ENCODE data around the gene SSBP3.
A peak's percentile ranks its signal among the peaks of the same experiment; 100 is the strongest.

Gene SSBP3

DNA sequence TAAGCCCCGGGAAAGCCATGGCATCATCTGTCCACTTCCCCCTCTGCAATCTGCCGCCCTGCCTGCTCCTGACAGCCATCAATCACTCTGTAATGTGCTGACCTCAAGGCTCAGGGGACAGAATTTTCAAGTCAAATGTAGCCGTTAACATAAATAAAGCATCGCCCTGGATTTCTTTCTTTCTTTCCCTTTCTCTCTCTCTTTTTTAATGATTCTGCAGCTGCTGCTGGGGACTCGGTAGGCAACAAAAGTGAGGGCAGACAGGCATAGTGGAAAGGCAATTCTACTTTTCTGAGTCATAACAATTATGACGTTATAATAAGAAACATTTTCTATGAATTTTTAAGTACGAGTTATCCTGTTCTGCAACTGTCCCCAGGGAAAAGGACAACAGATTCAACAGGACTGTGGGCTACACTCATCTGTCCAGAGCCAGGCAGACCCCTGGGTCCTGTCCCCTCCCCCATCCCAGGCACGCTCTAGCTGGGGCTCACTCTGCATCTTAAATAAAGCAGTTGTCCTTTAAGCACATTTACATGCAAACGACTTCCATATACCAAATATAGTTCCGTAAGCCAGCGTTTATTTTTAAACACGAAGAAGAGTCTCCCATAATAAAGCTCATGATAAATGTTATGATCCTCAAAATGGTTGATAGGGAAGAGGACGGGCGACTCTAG lies 78.7 kb downstream of the SSBP3 start:
- H3K9ac ChIP-seq = peak overlapping the region in 9 of 11 experiments; percentile 0 to 72 (median 44); a peak in 11 of 22 replicates
- peaks cover 37 to 75% (median 62%) of the 10 kb centered on the region in 10 experiments for H3K4me1 ChIP-seq
- peaks cover 0 to 32% (median 4%) of the 10 kb centered on the region in 11 experiments; a peak in 6 of 22 replicates for H3K36me3 ChIP-seq
- peaks cover 48 to 100% (median 91%) of the 10 kb centered on the region in 11 experiments; a peak in 20 of 22 replicates for H4K20me1 ChIP-seq
- H3K27me3 ChIP-seq = no peaks in the 10 kb centered on the region
- peak overlapping the region in 9 of 11 experiments; percentile 2 to 60 (median 32); a peak in 16 of 22 replicates for H3K27ac ChIP-seq
- no peak for TF ChIP-seq Cebpa-rat (IDR thresholded peaks at IDR 0.05)
- peak overlapping the region; percentile 56 to 95 (median 80) for H3K4me2 ChIP-seq
- H3K9me3 ChIP-seq (replicated peaks in 1 of 11) = no peaks in the 10 kb centered on the region
- peak overlapping the region in 5 of 10 experiments; percentile 8 to 47 (median 28); a peak in 5 of 20 replicates for H3K4me3 ChIP-seq

DNA sequence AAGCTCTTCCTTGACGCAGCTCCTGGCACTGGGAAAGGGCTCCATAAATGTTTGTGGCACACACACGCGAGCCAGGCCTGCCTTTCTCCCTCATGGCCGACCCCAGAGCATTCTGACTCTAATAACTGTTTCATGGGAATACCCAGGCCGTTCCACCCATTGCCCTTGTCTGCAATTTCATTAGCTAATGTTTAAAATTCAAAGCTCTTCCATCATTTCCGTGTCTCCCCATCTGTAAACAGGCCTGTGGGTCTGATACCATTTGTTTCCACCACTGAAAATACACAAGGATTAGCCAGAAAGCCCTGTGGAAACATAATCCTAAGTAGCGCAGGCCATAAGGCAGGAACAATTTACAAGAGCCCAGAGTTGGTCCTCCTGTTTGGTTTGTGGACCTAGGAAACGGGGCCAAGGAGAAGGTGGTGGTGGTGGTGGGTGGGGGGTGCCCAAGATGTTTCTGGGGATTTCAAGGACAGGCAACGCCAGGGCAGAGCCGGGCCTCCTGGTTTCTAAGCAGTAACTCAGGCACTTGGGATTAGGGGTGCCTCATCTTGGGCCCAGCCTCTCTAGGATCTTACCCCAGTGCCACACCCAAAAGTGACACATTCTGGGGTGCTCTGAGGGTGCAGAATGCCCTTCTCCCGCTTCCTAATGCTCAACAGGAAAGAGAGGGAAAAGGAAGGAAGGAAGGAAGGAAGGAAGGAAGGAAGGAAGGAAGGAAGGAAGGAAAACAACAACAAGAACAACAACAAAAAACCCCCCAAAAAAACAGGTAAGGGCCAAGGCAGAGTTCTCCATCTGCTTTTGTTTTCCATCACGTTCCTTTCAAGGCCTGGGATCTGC lies 79.4 kb downstream of the SSBP3 start:
- Histone ChIP-seq H3K4me1 (peaks cover 29 to 67% (median 55%) of the 10 kb centered on the region in 10 experiments), H3K27ac (peak overlapping the region in 8 of 11 experiments; percentile 7 to 60 (median 38); a peak in 12 of 22 replicates), H3K4me2 (peak overlapping the region; percentile 56 to 95 (median 80); a peak in 21 of 22 replicates), H3K27me3 (no peaks in the 10 kb centered on the region), H3K36me3 (peaks cover 0 to 38% (median 7%) of the 10 kb centered on the region in 11 experiments; a peak in 7 of 22 replicates), H3K4me3 (peak overlapping the region in 3 of 10 experiments; percentile 8 to 47 (median 31); a peak in 3 of 20 replicates), H3K9ac (peak overlapping the region in 9 of 11 experiments; percentile 0 to 72 (median 44); a peak in 11 of 22 replicates), H3K9me3 (replicated peaks in 1 of 11) (no peaks in the 10 kb centered on the region), H4K20me1 (peaks cover 48 to 100% (median 91%) of the 10 kb centered on the region in 11 experiments; a peak in 19 of 22 replicates)
- no peak for TF ChIP-seq Cebpa-rat (IDR thresholded peaks at IDR 0.05)

DNA sequence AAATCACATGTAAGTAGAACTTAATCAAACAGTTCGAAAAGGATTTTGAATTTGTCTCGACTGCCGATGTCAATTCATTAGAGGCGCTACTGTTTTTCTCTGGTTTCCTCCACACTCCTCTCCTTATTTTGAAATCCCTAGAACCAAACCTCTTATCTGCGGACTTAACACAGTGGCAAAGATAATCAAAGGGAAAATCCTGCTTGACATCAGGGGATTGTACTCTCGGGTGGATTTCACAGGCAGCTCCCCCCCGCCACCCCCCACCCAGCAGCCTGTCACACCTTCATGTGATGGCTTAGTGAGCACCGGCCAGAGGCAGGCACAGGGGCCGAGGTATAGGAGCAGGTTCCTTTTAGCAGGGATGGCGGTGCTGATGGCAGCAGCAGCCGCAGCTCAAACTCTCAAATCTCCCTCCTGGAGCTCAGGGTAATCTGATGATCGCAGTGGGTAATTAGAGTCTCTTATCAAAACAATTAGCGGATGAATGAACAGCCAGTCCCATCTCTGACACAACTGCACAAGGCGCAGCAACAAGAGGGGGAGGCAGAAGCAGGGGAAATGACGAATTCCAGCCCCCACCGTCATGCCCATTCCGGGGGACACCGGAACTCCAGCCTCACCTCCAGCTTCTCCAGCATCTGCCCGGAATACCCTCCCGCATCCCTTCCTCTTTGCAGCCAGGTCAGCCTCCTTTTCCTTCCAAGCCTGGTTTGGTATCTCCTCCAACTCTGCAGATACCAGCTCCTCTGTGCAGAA lies 80.3 kb downstream of the SSBP3 start:
- TF ChIP-seq Cebpa-rat (IDR thresholded peaks at IDR 0.05) = no peak
- H3K4me3 ChIP-seq = no peak overlapping the region
- no peaks in the 10 kb centered on the region for H3K27me3 ChIP-seq
- peaks cover 0 to 45% (median 14%) of the 10 kb centered on the region in 11 experiments; a peak in 10 of 22 replicates for H3K36me3 ChIP-seq
- peak overlapping the region in 4 of 11 experiments; percentile 87 to 95 (median 92); a peak in 5 of 22 replicates for H3K4me2 ChIP-seq
- H3K27ac ChIP-seq = peak overlapping the region in 3 of 11 experiments; percentile 43 to 60 (median 59); a peak in 2 of 22 replicates
- H3K9me3 ChIP-seq (replicated peaks in 1 of 11) = no peaks in the 10 kb centered on the region
- no peak overlapping the region; a peak in 1 of 22 replicates for H3K9ac ChIP-seq
- H3K4me1 ChIP-seq = peaks cover 24 to 58% (median 47%) of the 10 kb centered on the region in 10 experiments
- H4K20me1 ChIP-seq = peaks cover 47 to 100% (median 91%) of the 10 kb centered on the region in 11 experiments; a peak in 19 of 22 replicates

DNA sequence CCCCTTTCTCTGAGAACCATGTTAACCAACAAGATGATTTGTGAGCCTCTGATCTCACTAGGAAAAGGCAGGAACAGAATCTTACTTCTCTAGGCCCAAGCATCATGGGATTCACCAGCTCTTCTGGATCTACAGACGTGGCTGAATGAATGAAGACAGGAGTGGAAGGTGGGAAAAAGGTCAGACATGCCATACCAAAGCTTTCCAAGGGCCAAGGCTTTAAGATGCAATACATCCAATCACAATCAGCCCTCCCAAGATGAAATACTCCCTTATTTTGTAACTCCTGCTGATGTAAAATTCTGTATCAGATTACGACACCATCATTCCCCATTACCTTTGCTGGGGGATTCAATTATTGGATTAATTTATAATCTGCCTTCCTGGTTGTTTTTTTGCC lies 80.9 kb downstream of the SSBP3 start:
- H3K4me3 ChIP-seq = no peak overlapping the region
- H3K27me3 ChIP-seq = no peaks in the 10 kb centered on the region
- H3K9ac ChIP-seq = no peak overlapping the region
- H3K4me2 ChIP-seq = no peak overlapping the region
- peaks cover 24 to 52% (median 41%) of the 10 kb centered on the region in 10 experiments for H3K4me1 ChIP-seq
- TF ChIP-seq Cebpa-rat (IDR thresholded peaks at IDR 0.05) = no peak
- peaks cover 47 to 100% (median 90%) of the 10 kb centered on the region in 11 experiments; a peak in 20 of 22 replicates for H4K20me1 ChIP-seq
- no peak overlapping the region for H3K27ac ChIP-seq
- no peaks in the 10 kb centered on the region for H3K9me3 ChIP-seq (replicated peaks in 1 of 11)
- H3K36me3 ChIP-seq = peaks cover 0 to 45% (median 16%) of the 10 kb centered on the region in 11 experiments; a peak in 10 of 22 replicates

DNA sequence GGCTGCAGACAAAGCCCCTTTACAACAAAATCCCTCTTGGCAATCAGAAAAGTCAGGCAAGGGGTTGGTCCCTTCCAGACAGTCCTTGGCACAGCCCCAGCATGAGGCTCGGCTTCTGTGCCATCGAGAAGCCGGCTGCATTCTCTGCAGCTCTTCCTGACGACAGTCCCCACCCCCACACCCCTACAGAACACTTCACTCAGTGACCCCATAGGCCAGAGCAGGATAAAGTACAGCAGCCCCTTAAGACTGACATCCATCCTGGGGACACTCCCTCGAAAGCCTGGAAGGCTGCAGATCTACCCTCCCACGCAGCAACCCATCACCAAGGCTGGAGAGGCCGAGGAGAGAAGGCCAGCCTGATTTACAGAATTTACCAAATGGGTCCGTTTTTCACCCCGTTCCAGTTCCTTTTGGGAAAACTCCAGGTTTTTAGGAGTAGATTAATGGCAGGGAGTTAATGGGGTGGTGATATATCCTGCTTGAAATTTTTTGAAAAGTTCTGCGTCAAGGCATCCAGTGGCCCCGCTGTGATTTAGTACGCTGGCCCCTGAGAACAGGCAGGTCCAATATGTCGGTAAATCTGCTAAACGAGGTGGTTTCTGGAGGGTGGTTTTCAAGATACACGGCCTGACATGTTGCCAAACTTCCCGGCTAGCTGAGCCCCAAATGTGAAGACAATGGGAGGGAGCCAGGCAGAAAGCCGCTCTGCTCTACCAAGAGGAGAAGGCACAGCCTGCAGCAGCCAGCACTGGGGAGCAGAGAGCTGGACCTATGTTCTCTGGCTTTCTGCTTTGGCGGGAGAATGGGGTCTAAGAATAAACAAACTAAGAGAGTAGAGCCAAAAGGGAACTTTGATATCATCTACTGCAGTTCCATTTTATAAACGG lies 81.7 kb downstream of the SSBP3 start:
- no peak for TF ChIP-seq Cebpa-rat (IDR thresholded peaks at IDR 0.05)
- Histone ChIP-seq H4K20me1 (peaks cover 44 to 100% (median 90%) of the 10 kb centered on the region in 11 experiments; a peak in 20 of 22 replicates), H3K9me3 (replicated peaks in 1 of 11) (no peaks in the 10 kb centered on the region), H3K27me3 (no peaks in the 10 kb centered on the region), H3K36me3 (peaks cover 0 to 52% (median 16%) of the 10 kb centered on the region in 11 experiments; a peak in 11 of 22 replicates), H3K4me3 (no peak overlapping the region), H3K9ac (no peak overlapping the region), H3K4me2 (no peak overlapping the region), H3K27ac (no peak overlapping the region), H3K4me1 (peaks cover 24 to 45% (median 33%) of the 10 kb centered on the region in 10 experiments)

DNA sequence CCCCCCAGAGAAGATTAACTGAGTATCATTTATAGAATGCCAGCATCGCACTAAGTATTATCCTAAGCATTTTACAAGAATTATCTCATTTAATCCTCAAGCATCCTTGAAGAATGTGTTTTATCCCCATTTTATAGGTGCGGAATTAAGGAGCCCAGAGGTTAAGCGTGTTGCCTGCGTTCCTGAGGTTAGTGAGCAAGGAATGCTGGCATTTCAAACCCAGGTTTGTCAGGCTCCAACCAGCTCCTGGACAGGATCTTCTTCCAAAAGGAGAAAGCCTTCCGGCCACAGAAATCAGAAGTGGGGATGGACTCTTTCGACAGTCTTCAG lies 82.3 kb downstream of the SSBP3 start:
- peaks cover 19 to 38% (median 27%) of the 10 kb centered on the region in 10 experiments for H3K4me1 ChIP-seq
- TF ChIP-seq Cebpa-rat (IDR thresholded peaks at IDR 0.05) = no peak
- no peaks in the 10 kb centered on the region for H3K9me3 ChIP-seq (replicated peaks in 1 of 11)
- no peaks in the 10 kb centered on the region for H3K27me3 ChIP-seq
- no peak overlapping the region for H3K4me2 ChIP-seq
- H3K4me3 ChIP-seq = no peak overlapping the region
- no peak overlapping the region for H3K27ac ChIP-seq
- peaks cover 0 to 58% (median 16%) of the 10 kb centered on the region in 11 experiments; a peak in 12 of 22 replicates for H3K36me3 ChIP-seq
- peaks cover 38 to 100% (median 90%) of the 10 kb centered on the region in 11 experiments; a peak in 19 of 22 replicates for H4K20me1 ChIP-seq
- H3K9ac ChIP-seq = no peak overlapping the region

DNA sequence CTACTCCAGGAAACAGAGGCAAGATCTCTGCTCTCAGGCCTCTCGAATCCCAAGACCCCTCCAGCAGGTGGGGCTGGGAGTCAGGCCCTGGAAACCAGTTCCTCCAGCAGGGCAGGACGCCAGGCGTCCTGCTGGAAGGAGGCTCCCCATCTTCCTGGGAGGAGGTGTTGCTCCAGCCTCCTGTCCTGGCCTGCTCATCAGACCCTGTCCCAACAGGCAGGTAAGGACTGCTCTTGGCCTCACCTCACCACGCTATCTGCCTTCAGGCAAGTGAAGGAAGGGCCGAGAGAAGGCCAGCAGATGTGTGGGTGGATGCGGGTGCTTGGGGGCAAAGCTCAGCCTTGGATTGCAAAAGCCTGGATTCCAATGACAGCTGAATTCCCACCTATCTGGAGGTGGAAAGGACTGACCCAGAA lies 82.9 kb downstream of the SSBP3 start:
- no peak overlapping the region for H3K9ac ChIP-seq
- no peak overlapping the region for H3K27ac ChIP-seq
- H3K4me1 ChIP-seq = peaks cover 14 to 33% (median 22%) of the 10 kb centered on the region in 10 experiments

More for the DNA sequence above, 82.9 kb downstream of the SSBP3 start:
- no peak for TF ChIP-seq Cebpa-rat (IDR thresholded peaks at IDR 0.05)
- Histone ChIP-seq H3K4me3 (no peak overlapping the region), H4K20me1 (peaks cover 38 to 100% (median 90%) of the 10 kb centered on the region in 11 experiments; a peak in 19 of 22 replicates), H3K9me3 (replicated peaks in 1 of 11) (no peaks in the 10 kb centered on the region), H3K4me2 (no peak overlapping the region), H3K36me3 (peaks cover 0 to 61% (median 16%) of the 10 kb centered on the region in 11 experiments; a peak in 12 of 22 replicates), H3K27me3 (no peaks in the 10 kb centered on the region)

Data from BLaER1 treated with 17β-estradiol and CSF1 and Interleukin-3, amounts not matched to agents 10 nM and 100 nM (cell line).